OCI-LY3 (cell line): ENCODE measurements around the gene ANKRD34C.

Source experiments
- EZH2phosphoT487 ChIP-seq: fragments of 200-600 bp; shearing (Covaris generic); IDR thresholded peaks from 2 replicates; pipeline ENCODE4 v1.6.1; 2018; ENCODE audit warnings: antibody characterized with exemption, mixed run types, low read depth
- TF ChIP-seq, protein P1 (sequence below): fragments of 200-600, 300-600 bp; sonication (generic); IDR thresholded peaks from 2 replicates; pipeline ENCODE4 v1.5.1; 2014; ENCODE audit warnings: antibody characterized with exemption, low read length, low read depth

DNA sequence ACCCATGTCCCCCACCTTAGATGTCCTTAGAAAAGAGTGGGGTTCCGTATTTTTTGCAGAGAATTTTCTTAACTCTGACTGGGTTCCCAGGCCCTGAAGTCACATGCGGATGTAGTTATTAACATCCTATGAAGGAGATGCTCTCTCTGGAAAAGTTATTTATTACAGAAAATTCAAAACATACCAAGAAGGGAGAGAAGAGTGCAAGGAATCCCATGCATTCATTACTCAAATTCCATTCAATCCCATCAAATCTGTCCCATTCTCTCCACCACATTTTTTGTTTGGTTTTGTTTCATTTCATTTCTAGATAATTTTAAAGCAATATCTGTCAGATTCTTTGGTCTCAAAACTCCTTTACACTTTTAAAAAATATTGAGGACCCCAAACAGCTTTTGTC lies 34.3 kb upstream of the ANKRD34C start:
- TF ChIP-seq, protein P1, sequence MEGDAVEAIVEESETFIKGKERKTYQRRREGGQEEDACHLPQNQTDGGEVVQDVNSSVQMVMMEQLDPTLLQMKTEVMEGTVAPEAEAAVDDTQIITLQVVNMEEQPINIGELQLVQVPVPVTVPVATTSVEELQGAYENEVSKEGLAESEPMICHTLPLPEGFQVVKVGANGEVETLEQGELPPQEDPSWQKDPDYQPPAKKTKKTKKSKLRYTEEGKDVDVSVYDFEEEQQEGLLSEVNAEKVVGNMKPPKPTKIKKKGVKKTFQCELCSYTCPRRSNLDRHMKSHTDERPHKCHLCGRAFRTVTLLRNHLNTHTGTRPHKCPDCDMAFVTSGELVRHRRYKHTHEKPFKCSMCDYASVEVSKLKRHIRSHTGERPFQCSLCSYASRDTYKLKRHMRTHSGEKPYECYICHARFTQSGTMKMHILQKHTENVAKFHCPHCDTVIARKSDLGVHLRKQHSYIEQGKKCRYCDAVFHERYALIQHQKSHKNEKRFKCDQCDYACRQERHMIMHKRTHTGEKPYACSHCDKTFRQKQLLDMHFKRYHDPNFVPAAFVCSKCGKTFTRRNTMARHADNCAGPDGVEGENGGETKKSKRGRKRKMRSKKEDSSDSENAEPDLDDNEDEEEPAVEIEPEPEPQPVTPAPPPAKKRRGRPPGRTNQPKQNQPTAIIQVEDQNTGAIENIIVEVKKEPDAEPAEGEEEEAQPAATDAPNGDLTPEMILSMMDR, result no peak
- TF ChIP-seq EZH2phosphoT487, result no peak
